Activated T-cell treated with anti-CD3 and anti-CD28 coated beads for 4 hours (primary cell): ENCODE results near the gene KCTD19.

Experiments
- DNase-seq: peaks from one replicate; pipeline ENCODE4 v3.0.0-alpha.2; 2020

Gene KCTD19

DNA sequence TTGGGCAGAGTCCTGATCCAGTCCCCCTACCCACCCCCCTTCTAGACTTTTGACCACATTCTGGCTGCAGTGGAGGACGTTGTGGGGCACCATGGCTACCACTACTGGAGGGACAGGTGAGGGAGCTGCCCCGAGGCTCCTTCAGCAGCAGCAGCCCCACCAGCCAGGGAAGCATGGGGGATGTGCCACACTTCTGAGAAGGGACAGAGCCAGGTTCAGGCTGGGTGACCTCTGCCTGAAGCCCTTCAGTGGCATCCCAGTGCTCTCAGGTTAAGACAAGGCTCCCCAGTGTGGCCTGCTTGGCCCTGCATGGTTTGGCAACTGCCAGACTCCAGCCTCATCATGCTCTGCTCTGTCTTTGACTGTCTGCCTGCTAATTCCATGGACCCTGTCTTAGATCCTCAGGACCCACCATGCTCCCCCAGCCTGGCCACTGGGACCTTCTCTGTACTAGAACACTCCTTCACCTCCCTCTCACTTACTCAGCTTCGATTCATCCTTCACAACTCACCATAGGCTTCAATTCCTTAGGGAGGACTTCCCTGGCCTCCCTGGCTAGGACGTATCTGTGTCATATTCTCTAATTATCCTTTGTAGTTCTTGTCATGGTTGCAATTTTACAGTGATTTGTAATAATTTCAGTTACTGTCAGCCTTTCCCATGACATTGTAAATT lies 68.9 kb downstream of the KCTD19 start:
- no peak for DNase-seq

- DNase-seq, result no peak
Observed at GRCh38 chr16:67256701-67257230, 69.8 kb downstream of the KCTD19 start.

DNA sequence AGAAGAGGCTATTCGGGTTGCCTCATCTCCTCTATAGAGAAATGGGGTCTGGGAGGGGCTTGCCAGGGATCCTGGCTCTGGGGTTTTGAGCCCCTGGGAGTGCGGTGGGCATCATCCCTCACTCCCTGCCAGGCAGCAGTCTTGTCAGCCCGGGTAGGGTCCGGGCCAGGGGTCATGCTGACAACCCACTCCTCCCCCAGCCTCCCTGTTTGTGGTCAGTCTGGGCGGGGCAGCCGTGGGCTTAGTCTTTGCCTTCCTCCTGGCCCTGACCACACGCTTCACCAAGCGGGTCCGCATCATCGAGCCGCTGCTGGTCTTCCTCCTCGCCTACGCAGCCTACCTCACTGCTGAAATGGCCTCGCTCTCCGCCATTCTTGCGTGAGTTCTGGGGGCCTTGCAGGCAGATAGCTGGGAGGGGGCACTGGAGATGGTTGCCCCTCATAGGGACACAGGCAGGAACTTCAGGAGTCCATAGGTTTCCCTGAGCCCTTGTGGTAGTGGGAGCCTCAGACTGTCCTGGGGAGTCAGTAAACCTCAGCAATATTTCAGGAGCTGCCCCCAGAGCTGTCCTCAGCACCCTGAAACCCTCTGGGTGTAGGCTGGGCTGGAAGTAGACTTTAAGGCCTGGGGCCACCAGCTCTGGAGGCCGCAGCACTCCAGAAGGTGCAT lies 70.9 kb downstream of the KCTD19 start:
- DNase-seq, result no peak

GRCh38 chr16:67254801-67255552 lies 71.6 kb downstream of the KCTD19 start:
- DNase-seq, result no peak

- no peak for DNase-seq
Observed at GRCh38 chr16:67252609-67253497, 73.7 kb downstream of the KCTD19 start.

DNA sequence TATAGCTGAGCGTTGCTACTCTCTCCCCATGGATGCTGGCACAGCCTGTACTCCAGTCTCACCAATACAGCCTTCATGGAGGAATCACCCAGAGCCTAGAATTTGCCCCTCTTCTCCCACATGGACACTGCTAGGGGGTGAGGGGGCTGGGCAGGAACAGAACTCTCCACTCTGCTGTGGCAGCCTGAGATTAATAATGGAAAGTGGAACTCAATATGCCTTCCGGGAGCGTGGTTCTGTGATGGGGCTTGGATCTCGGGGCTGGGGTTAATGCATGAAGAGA lies 76.6 kb downstream of the KCTD19 start:
- DNase-seq, result no peak

DNA sequence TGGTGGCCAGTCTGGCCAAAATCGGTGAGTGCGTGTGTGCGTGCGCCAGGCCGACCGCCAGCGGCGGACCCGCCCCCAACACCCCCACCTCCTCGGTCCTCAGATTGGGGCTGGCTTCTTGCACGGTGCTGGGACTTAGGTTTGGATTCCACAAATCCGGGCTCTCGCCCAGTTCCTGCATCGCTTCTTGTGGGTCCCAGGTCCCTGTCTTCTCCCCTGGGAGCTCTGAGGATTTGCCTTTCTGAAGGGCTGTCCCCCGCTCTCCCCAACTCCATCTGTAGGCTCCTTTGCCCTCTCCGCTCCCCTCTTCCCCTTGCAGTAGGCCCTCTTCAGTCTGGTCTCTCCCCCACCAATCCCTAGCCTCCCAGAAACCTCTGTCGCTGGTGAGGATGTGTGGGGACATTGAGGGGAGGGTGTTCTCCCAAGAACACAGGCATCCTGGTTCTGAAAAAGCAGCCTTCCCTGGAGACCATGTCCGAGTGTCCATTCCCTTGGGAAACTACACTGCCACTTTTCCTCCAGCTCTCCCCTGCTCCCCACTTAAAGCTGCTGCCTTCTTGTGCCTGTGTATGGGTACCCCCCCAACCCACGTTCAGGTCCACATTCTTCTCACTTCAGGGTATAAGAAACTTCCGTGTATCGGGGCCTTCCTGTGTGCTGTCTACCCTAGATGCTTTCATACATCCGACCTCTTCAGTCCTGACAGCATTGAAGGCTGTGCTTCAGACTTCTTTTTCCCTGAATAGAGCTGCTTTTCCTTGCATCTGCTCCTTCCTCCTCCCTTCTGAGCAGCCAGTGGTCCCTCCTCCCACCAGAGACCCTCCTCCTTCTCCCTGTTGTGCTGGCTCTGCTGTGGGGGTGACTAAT lies 77.1 kb downstream of the KCTD19 start:
- no peak for DNase-seq

GRCh38 chr16:67248401-67249177 lies 78.0 kb downstream of the KCTD19 start, which contains the start of gene SLC9A5:
TSS of gene SLC9A5 (plus strand) at chr16:67248979. CDS start at chr16:67249015, 36 bp downstream.
- DNase-seq, result no peak

- DNase-seq, result no peak
Observed at GRCh38 chr16:67248073-67248400, 78.5 kb downstream of the KCTD19 start.

- DNase-seq, result peak; percentile 91
Observed at GRCh38 chr16:67247192-67248072, 79.1 kb downstream of the KCTD19 start, which contains the start of gene FHOD1. TSS of gene FHOD1 (minus strand) at chr16:67247481. CDS start at chr16:67247410, 71 bp downstream.

GRCh38 chr16:67246756-67247191 lies 79.8 kb downstream of the KCTD19 start:
- DNase-seq, result peak; percentile 35

DNA sequence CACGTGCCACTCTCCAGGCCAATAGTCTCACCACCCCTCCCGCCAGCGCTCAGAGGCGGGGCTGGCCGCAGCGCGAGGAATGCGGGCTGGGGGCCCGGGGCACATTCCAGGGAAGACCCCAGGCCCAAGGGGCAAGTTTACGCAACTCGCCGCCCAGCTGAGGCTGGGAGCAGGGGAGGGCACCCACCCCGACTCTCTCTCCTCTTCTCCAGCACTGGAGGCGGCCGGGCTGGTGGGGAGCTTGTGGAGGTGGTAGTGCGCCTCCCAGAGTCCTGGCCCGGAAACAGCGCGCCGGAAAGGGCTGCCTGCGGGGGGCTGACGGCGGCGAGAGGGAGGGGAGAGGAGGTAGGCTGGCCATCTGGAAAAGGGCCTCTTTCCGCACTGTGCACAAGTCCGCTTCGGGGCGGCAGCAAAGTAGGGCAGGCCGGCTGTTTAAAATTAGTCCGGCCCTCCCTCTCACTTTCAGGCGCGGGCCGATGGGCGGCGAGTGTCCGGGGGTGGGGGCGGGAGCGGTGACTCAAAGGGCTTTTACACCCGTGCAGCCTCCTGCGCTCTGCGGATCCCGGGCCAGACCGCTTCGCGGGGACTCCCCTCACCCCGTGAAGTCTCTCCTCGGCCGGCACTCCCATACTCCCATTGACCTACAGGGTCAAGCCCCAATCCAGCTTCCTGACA lies 80.3 kb downstream of the KCTD19 start:
- no peak for DNase-seq

- DNase-seq, result no peak
Observed at GRCh38 chr16:67245674-67246080, 80.9 kb downstream of the KCTD19 start.

- DNase-seq, result no peak
Observed at GRCh38 chr16:67245186-67245585, 81.4 kb downstream of the KCTD19 start.

GRCh38 chr16:67244387-67245185 lies 82.0 kb downstream of the KCTD19 start:
- DNase-seq, result peak; percentile 62

- DNase-seq, result no peak
Observed at GRCh38 chr16:67243481-67243880, 83.1 kb downstream of the KCTD19 start.

DNA sequence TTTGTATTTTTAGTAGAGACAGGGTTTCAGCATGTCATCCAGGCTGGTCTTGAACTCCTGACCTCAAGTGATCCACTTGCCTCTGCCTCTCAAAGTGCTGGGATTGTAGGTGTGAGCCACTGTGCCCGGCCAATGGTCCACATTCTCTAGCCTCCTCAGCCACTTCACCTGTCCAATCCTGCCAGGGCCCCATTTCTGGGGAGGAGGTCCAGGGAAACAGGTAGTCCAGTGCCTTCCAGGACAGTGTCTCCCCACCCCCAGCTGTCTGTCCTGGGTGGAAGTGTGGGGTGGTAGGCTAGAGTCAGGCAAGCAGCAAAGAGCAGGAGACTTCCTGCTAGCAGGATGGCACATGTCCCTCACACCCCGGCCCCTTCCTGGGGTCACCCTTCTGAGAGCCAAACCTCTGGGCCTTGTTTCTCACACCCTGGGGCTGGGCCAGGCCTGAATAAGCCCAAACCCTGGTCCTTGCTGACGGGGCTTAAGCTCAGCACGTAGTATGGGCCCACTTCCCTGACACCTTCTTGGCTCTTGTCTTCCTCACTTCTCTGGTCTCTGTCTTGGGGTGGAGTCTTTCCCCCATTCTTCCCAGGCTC lies 84.3 kb downstream of the KCTD19 start:
- DNase-seq, result no peak
